Measurements from ENCODE around the gene MAPKAP1.

MAPKAP1 gene

GRCh38 chr9:125514468-125514867 is 192.5 kb downstream of the MAPKAP1 start:
- Histone ChIP-seq H3K9ac (ENCODE audit: low read length) (peak overlapping the region; percentile 50), H2AK5ac (ENCODE audit: low read length) (peak overlapping the region; percentile 96), H3K4me3 (ENCODE audit: low read length) (no peak overlapping the region), H3K4me1 (ENCODE audit: control insufficient read depth, low read depth, low read length) (peaks cover 28% of the 10 kb centered on the region), H3K79me2 (ENCODE audit: control insufficient read depth, insufficient read depth, low read length) (no peaks in the 10 kb centered on the region), H4K5ac (ENCODE audit: low read length) (peak overlapping the region; percentile 78), H3K79me1 (ENCODE audit: low read length) (peaks cover 3% of the 10 kb centered on the region), H2BK5ac (ENCODE audit: low read length) (peak overlapping the region; percentile 98), H3K4me2 (ENCODE audit: low read length) (no peak overlapping the region), H4K8ac (ENCODE audit: low read depth, low read length) (no peak overlapping the region), H3K27me3 (ENCODE audit: insufficient read depth, low read length, poor library complexity) (no peaks in the 10 kb centered on the region), H3K56ac (ENCODE audit: low read length) (peak overlapping the region; percentile 88), H3K18ac (ENCODE audit: low read length) (peak overlapping the region; percentile 64), H3K23ac (ENCODE audit: low read length) (no peak overlapping the region), H3K27ac (ENCODE audit: low read depth, low read length) (peak overlapping the region; percentile 91), H3K36me3 (ENCODE audit: control insufficient read depth, insufficient read depth, low read length) (no peaks in the 10 kb centered on the region), H2BK120ac (ENCODE audit: low read depth, low read length) (no peak overlapping the region), H3K4ac (ENCODE audit: low read depth, low read length) (peak overlapping the region; percentile 48), H2BK15ac (replicated peaks; ENCODE audit: low read depth) (no peak overlapping the region)
- WGBS (ENCODE audit: extremely low coverage, insufficient coverage, low lambda C conversion rate): no CpG with 5 or more reads among the region's 4 CpGs
- no peak for DNase-seq

- no peaks in the 10 kb centered on the region for H3K36me3 ChIP-seq (ENCODE audit: control insufficient read depth, insufficient read depth, low read length)
- H3K4ac ChIP-seq (ENCODE audit: low read depth, low read length): peak overlapping the region; percentile 71
- peak overlapping the region; percentile 1 for H2BK120ac ChIP-seq (ENCODE audit: low read depth, low read length)
- no peak overlapping the region for H3K4me2 ChIP-seq (ENCODE audit: low read length)
- H2BK5ac ChIP-seq (ENCODE audit: low read length): peak overlapping the region; percentile 98
- peak overlapping the region; percentile 96 for H2AK5ac ChIP-seq (ENCODE audit: low read length)
- peaks cover 3% of the 10 kb centered on the region for H3K79me1 ChIP-seq (ENCODE audit: low read length)
- peak overlapping the region; percentile 88 for H3K56ac ChIP-seq (ENCODE audit: low read length)
- peak overlapping the region; percentile 65 for H4K5ac ChIP-seq (ENCODE audit: low read length)
- peak overlapping the region; percentile 41 for H3K9ac ChIP-seq (ENCODE audit: low read length)
- H3K27me3 ChIP-seq (ENCODE audit: insufficient read depth, low read length, poor library complexity): no peaks in the 10 kb centered on the region
- H2BK15ac ChIP-seq (replicated peaks; ENCODE audit: low read depth): no peak overlapping the region
- H3K27ac ChIP-seq (ENCODE audit: low read depth, low read length): peak overlapping the region; percentile 91
- H3K4me1 ChIP-seq (ENCODE audit: control insufficient read depth, low read depth, low read length): peaks cover 28% of the 10 kb centered on the region
- no peak overlapping the region for H4K8ac ChIP-seq (ENCODE audit: low read depth, low read length)
- no CpG with 5 or more reads among the region's 13 CpGs for WGBS (ENCODE audit: extremely low coverage, insufficient coverage, low lambda C conversion rate)
- H3K18ac ChIP-seq (ENCODE audit: low read length): peak overlapping the region; percentile 19
- DNase-seq: no peak
- H3K4me3 ChIP-seq (ENCODE audit: low read length): no peak overlapping the region
- peak overlapping the region; percentile 95 for H3K23ac ChIP-seq (ENCODE audit: low read length)
- no peaks in the 10 kb centered on the region for H3K79me2 ChIP-seq (ENCODE audit: control insufficient read depth, insufficient read depth, low read length)
These were observed 193.2 kb downstream of the MAPKAP1 start for GRCh38 chr9:125513668-125514413.

GRCh38 chr9:125513303-125513667 is 193.7 kb downstream of the MAPKAP1 start:
- H3K79me1 ChIP-seq (ENCODE audit: low read length): peaks cover 3% of the 10 kb centered on the region
- DNase-seq: no peak
- H4K8ac ChIP-seq (ENCODE audit: low read depth, low read length): no peak overlapping the region
- no peak overlapping the region for H2BK15ac ChIP-seq (replicated peaks; ENCODE audit: low read depth)
- WGBS (ENCODE audit: extremely low coverage, insufficient coverage, low lambda C conversion rate): no CpG with 5 or more reads among the region's 2 CpGs
- H3K4me3 ChIP-seq (ENCODE audit: low read length): no peak overlapping the region
- peaks cover 28% of the 10 kb centered on the region for H3K4me1 ChIP-seq (ENCODE audit: control insufficient read depth, low read depth, low read length)
- no peak overlapping the region for H3K4ac ChIP-seq (ENCODE audit: low read depth, low read length)
- peak overlapping the region; percentile 1 for H2BK120ac ChIP-seq (ENCODE audit: low read depth, low read length)
- H2AK5ac ChIP-seq (ENCODE audit: low read length): peak overlapping the region; percentile 89
- no peak overlapping the region for H3K23ac ChIP-seq (ENCODE audit: low read length)
- H3K27me3 ChIP-seq (ENCODE audit: insufficient read depth, low read length, poor library complexity): no peaks in the 10 kb centered on the region
- H3K4me2 ChIP-seq (ENCODE audit: low read length): no peak overlapping the region
- H3K9ac ChIP-seq (ENCODE audit: low read length): no peak overlapping the region
- no peak overlapping the region for H3K27ac ChIP-seq (ENCODE audit: low read depth, low read length)
- H3K56ac ChIP-seq (ENCODE audit: low read length): peak overlapping the region; percentile 88
- H3K18ac ChIP-seq (ENCODE audit: low read length): no peak overlapping the region
- H3K36me3 ChIP-seq (ENCODE audit: control insufficient read depth, insufficient read depth, low read length): no peaks in the 10 kb centered on the region
- H2BK5ac ChIP-seq (ENCODE audit: low read length): peak overlapping the region; percentile 98
- H4K5ac ChIP-seq (ENCODE audit: low read length): no peak overlapping the region
- no peaks in the 10 kb centered on the region for H3K79me2 ChIP-seq (ENCODE audit: control insufficient read depth, insufficient read depth, low read length)

GRCh38 chr9:125511789-125512660 is 195.0 kb downstream of the MAPKAP1 start:
- peak overlapping the region; percentile 76 for H3K18ac ChIP-seq (ENCODE audit: low read length)
- H3K79me1 ChIP-seq (ENCODE audit: low read length): peaks cover 3% of the 10 kb centered on the region
- no CpG with 5 or more reads among the region's 18 CpGs for WGBS (ENCODE audit: extremely low coverage, insufficient coverage, low lambda C conversion rate)
- DNase-seq: no peak
- H4K5ac ChIP-seq (ENCODE audit: low read length): peak overlapping the region; percentile 74
- no peak overlapping the region for H3K27ac ChIP-seq (ENCODE audit: low read depth, low read length)
- no peaks in the 10 kb centered on the region for H3K79me2 ChIP-seq (ENCODE audit: control insufficient read depth, insufficient read depth, low read length)
- H3K56ac ChIP-seq (ENCODE audit: low read length): peak overlapping the region; percentile 57
- no peaks in the 10 kb centered on the region for H3K27me3 ChIP-seq (ENCODE audit: insufficient read depth, low read length, poor library complexity)
- no peak overlapping the region for H4K8ac ChIP-seq (ENCODE audit: low read depth, low read length)
- H2BK5ac ChIP-seq (ENCODE audit: low read length): no peak overlapping the region
- no peaks in the 10 kb centered on the region for H3K36me3 ChIP-seq (ENCODE audit: control insufficient read depth, insufficient read depth, low read length)
- no peak overlapping the region for H3K9ac ChIP-seq (ENCODE audit: low read length)
- no peak overlapping the region for H2AK5ac ChIP-seq (ENCODE audit: low read length)
- H3K4ac ChIP-seq (ENCODE audit: low read depth, low read length): peak overlapping the region; percentile 42
- peak overlapping the region; percentile 17 for H3K23ac ChIP-seq (ENCODE audit: low read length)
- peak overlapping the region; percentile 47 for H2BK15ac ChIP-seq (replicated peaks; ENCODE audit: low read depth)
- H2BK120ac ChIP-seq (ENCODE audit: low read depth, low read length): no peak overlapping the region
- peaks cover 26% of the 10 kb centered on the region for H3K4me1 ChIP-seq (ENCODE audit: control insufficient read depth, low read depth, low read length)
- no peak overlapping the region for H3K4me3 ChIP-seq (ENCODE audit: low read length)
- H3K4me2 ChIP-seq (ENCODE audit: low read length): no peak overlapping the region

- H3K18ac ChIP-seq (ENCODE audit: low read length): no peak overlapping the region
- H3K9ac ChIP-seq (ENCODE audit: low read length): no peak overlapping the region
- H3K56ac ChIP-seq (ENCODE audit: low read length): no peak overlapping the region
- no peak overlapping the region for H2BK5ac ChIP-seq (ENCODE audit: low read length)
- peaks cover 3% of the 10 kb centered on the region for H3K79me1 ChIP-seq (ENCODE audit: low read length)
- no peaks in the 10 kb centered on the region for H3K36me3 ChIP-seq (ENCODE audit: control insufficient read depth, insufficient read depth, low read length)
- H3K4me1 ChIP-seq (ENCODE audit: control insufficient read depth, low read depth, low read length): peaks cover 19% of the 10 kb centered on the region
- no peaks in the 10 kb centered on the region for H3K27me3 ChIP-seq (ENCODE audit: insufficient read depth, low read length, poor library complexity)
- no peak overlapping the region for H2BK15ac ChIP-seq (replicated peaks; ENCODE audit: low read depth)
- no peaks in the 10 kb centered on the region for H3K79me2 ChIP-seq (ENCODE audit: control insufficient read depth, insufficient read depth, low read length)
- no peak overlapping the region for H4K8ac ChIP-seq (ENCODE audit: low read depth, low read length)
- WGBS (ENCODE audit: extremely low coverage, insufficient coverage, low lambda C conversion rate): no CpG with 5 or more reads among the region's 1 CpG
- DNase-seq: no peak
- no peak overlapping the region for H4K5ac ChIP-seq (ENCODE audit: low read length)
- H3K23ac ChIP-seq (ENCODE audit: low read length): no peak overlapping the region
- no peak overlapping the region for H2AK5ac ChIP-seq (ENCODE audit: low read length)
- no peak overlapping the region for H3K4ac ChIP-seq (ENCODE audit: low read depth, low read length)
- no peak overlapping the region for H3K4me3 ChIP-seq (ENCODE audit: low read length)
- H3K27ac ChIP-seq (ENCODE audit: low read depth, low read length): no peak overlapping the region
- H3K4me2 ChIP-seq (ENCODE audit: low read length): no peak overlapping the region
- no peak overlapping the region for H2BK120ac ChIP-seq (ENCODE audit: low read depth, low read length)
These were observed 196.0 kb downstream of the MAPKAP1 start for GRCh38 chr9:125510980-125511379.
